ENCODE measurements around the gene LRRTM4.

The LRRTM4 gene

GRCh38 chr2:77007686-77008085 lies 514.5 kb downstream of the LRRTM4 start:
- H3K27me3 ChIP-seq (ENCODE audit: control insufficient read depth in 1 of 2, insufficient read depth in 2 of 2, low read length in 2 of 2): no peaks in the 10 kb centered on the region
- H3K9me3 ChIP-seq (ENCODE audit: control insufficient read depth in 2 of 2, low read length in 2 of 2): no peaks in the 10 kb centered on the region
- no peak overlapping the region for H3K4me3 ChIP-seq (ENCODE audit: low read length in 2 of 2)
- H3K27ac ChIP-seq (ENCODE audit: low read length): no peak overlapping the region
- no peaks in the 10 kb centered on the region for H3K36me3 ChIP-seq (ENCODE audit: control insufficient read depth in 2 of 2, insufficient read depth in 2 of 2, low read length in 2 of 2)
- H3K4me1 ChIP-seq (ENCODE audit: control insufficient read depth, insufficient read depth, low read length): no peaks in the 10 kb centered on the region
- H3K9ac ChIP-seq (ENCODE audit: low read length in 2 of 2): no peak overlapping the region

- H3K36me3 ChIP-seq (ENCODE audit: control insufficient read depth in 2 of 2, insufficient read depth in 2 of 2, low read length in 2 of 2): no peaks in the 10 kb centered on the region
- no peaks in the 10 kb centered on the region for H3K9me3 ChIP-seq (ENCODE audit: control insufficient read depth in 2 of 2, low read length in 2 of 2)
- H3K27me3 ChIP-seq (ENCODE audit: control insufficient read depth in 1 of 2, insufficient read depth in 2 of 2, low read length in 2 of 2): no peaks in the 10 kb centered on the region
- no peak overlapping the region for H3K9ac ChIP-seq (ENCODE audit: low read length in 2 of 2)
- no peak overlapping the region for H3K27ac ChIP-seq (ENCODE audit: low read length)
- H3K4me3 ChIP-seq (ENCODE audit: low read length in 2 of 2): no peak overlapping the region
- no peaks in the 10 kb centered on the region for H3K4me1 ChIP-seq (ENCODE audit: control insufficient read depth, insufficient read depth, low read length)
These were observed 516.7 kb downstream of the LRRTM4 start for GRCh38 chr2:77005522-77005921.

- Histone ChIP-seq H3K36me3 (ENCODE audit: control insufficient read depth in 2 of 2, insufficient read depth in 2 of 2, low read length in 2 of 2) (no peaks in the 10 kb centered on the region), H3K27me3 (ENCODE audit: control insufficient read depth in 1 of 2, insufficient read depth in 2 of 2, low read length in 2 of 2) (no peaks in the 10 kb centered on the region), H3K27ac (ENCODE audit: low read length) (no peak overlapping the region), H3K9me3 (ENCODE audit: control insufficient read depth in 2 of 2, low read length in 2 of 2) (no peaks in the 10 kb centered on the region), H3K9ac (ENCODE audit: low read length in 2 of 2) (no peak overlapping the region), H3K4me1 (ENCODE audit: control insufficient read depth, insufficient read depth, low read length) (no peaks in the 10 kb centered on the region), H3K4me3 (ENCODE audit: low read length in 2 of 2) (no peak overlapping the region)
These were observed 520.3 kb downstream of the LRRTM4 start for GRCh38 chr2:77001895-77002294.

- H3K9ac ChIP-seq (ENCODE audit: low read length in 2 of 2): no peak overlapping the region
- no peaks in the 10 kb centered on the region for H3K36me3 ChIP-seq (ENCODE audit: control insufficient read depth in 2 of 2, insufficient read depth in 2 of 2, low read length in 2 of 2)
- no peaks in the 10 kb centered on the region for H3K9me3 ChIP-seq (ENCODE audit: control insufficient read depth in 2 of 2, low read length in 2 of 2)
- H3K4me1 ChIP-seq (ENCODE audit: control insufficient read depth, insufficient read depth, low read length): no peaks in the 10 kb centered on the region
- no peak overlapping the region for H3K4me3 ChIP-seq (ENCODE audit: low read length in 2 of 2)
- no peak overlapping the region for H3K27ac ChIP-seq (ENCODE audit: low read length)
- H3K27me3 ChIP-seq (ENCODE audit: control insufficient read depth in 1 of 2, insufficient read depth in 2 of 2, low read length in 2 of 2): no peaks in the 10 kb centered on the region
These were observed 523.5 kb downstream of the LRRTM4 start for GRCh38 chr2:76998704-76999103.

- Histone ChIP-seq H3K4me3 (ENCODE audit: low read length in 2 of 2) (no peak overlapping the region), H3K27ac (ENCODE audit: low read length) (no peak overlapping the region), H3K4me1 (ENCODE audit: control insufficient read depth, insufficient read depth, low read length) (no peaks in the 10 kb centered on the region), H3K9me3 (ENCODE audit: control insufficient read depth in 2 of 2, low read length in 2 of 2) (no peaks in the 10 kb centered on the region), H3K36me3 (ENCODE audit: control insufficient read depth in 2 of 2, insufficient read depth in 2 of 2, low read length in 2 of 2) (no peaks in the 10 kb centered on the region), H3K9ac (ENCODE audit: low read length in 2 of 2) (no peak overlapping the region), H3K27me3 (ENCODE audit: control insufficient read depth in 1 of 2, insufficient read depth in 2 of 2, low read length in 2 of 2) (no peaks in the 10 kb centered on the region)
These were observed 524.0 kb downstream of the LRRTM4 start for GRCh38 chr2:76998152-76998551.

- Histone ChIP-seq H3K4me3 (ENCODE audit: low read length in 2 of 2) (no peak overlapping the region), H3K4me1 (ENCODE audit: control insufficient read depth, insufficient read depth, low read length) (no peaks in the 10 kb centered on the region), H3K27me3 (ENCODE audit: control insufficient read depth in 1 of 2, insufficient read depth in 2 of 2, low read length in 2 of 2) (no peaks in the 10 kb centered on the region), H3K36me3 (ENCODE audit: control insufficient read depth in 2 of 2, insufficient read depth in 2 of 2, low read length in 2 of 2) (no peaks in the 10 kb centered on the region), H3K9ac (ENCODE audit: low read length in 2 of 2) (no peak overlapping the region), H3K9me3 (ENCODE audit: control insufficient read depth in 2 of 2, low read length in 2 of 2) (no peaks in the 10 kb centered on the region), H3K27ac (ENCODE audit: low read length) (no peak overlapping the region)
These were observed 524.9 kb downstream of the LRRTM4 start for GRCh38 chr2:76997296-76997695.

GRCh38 chr2:76985387-76986136 lies 536.6 kb downstream of the LRRTM4 start:
- Histone ChIP-seq H3K36me3 (ENCODE audit: control insufficient read depth in 2 of 2, insufficient read depth in 2 of 2, low read length in 2 of 2) (no peaks in the 10 kb centered on the region), H3K9me3 (ENCODE audit: control insufficient read depth in 2 of 2, low read length in 2 of 2) (no peaks in the 10 kb centered on the region), H3K27me3 (ENCODE audit: control insufficient read depth in 1 of 2, insufficient read depth in 2 of 2, low read length in 2 of 2) (no peaks in the 10 kb centered on the region), H3K4me3 (ENCODE audit: low read length in 2 of 2) (no peak overlapping the region), H3K9ac (ENCODE audit: low read length in 2 of 2) (no peak overlapping the region), H3K4me1 (ENCODE audit: control insufficient read depth, insufficient read depth, low read length) (no peaks in the 10 kb centered on the region), H3K27ac (ENCODE audit: low read length) (no peak overlapping the region)

GRCh38 chr2:76984359-76984758 lies 537.8 kb downstream of the LRRTM4 start:
- no peaks in the 10 kb centered on the region for H3K4me1 ChIP-seq (ENCODE audit: control insufficient read depth, insufficient read depth, low read length)
- H3K9me3 ChIP-seq (ENCODE audit: control insufficient read depth in 2 of 2, low read length in 2 of 2): no peaks in the 10 kb centered on the region
- no peak overlapping the region for H3K4me3 ChIP-seq (ENCODE audit: low read length in 2 of 2)

GRCh38 chr2:76980067-76980787 lies 541.9 kb downstream of the LRRTM4 start:
- H3K9ac ChIP-seq (ENCODE audit: low read length in 2 of 2): no peak overlapping the region
- H3K4me3 ChIP-seq (ENCODE audit: low read length in 2 of 2): no peak overlapping the region
- no peak overlapping the region for H3K27ac ChIP-seq (ENCODE audit: low read length)
- H3K36me3 ChIP-seq (ENCODE audit: control insufficient read depth in 2 of 2, insufficient read depth in 2 of 2, low read length in 2 of 2): no peaks in the 10 kb centered on the region
- no peaks in the 10 kb centered on the region for H3K27me3 ChIP-seq (ENCODE audit: control insufficient read depth in 1 of 2, insufficient read depth in 2 of 2, low read length in 2 of 2)
- H3K9me3 ChIP-seq (ENCODE audit: control insufficient read depth in 2 of 2, low read length in 2 of 2): no peaks in the 10 kb centered on the region
- no peaks in the 10 kb centered on the region for H3K4me1 ChIP-seq (ENCODE audit: control insufficient read depth, insufficient read depth, low read length)

More at GRCh38 chr2:76984359-76984758, 537.8 kb downstream of the LRRTM4 start:
- no peak overlapping the region for H3K27ac ChIP-seq (ENCODE audit: low read length)
- H3K9ac ChIP-seq (ENCODE audit: low read length in 2 of 2): no peak overlapping the region
- H3K27me3 ChIP-seq (ENCODE audit: control insufficient read depth in 1 of 2, insufficient read depth in 2 of 2, low read length in 2 of 2): no peaks in the 10 kb centered on the region
- no peaks in the 10 kb centered on the region for H3K36me3 ChIP-seq (ENCODE audit: control insufficient read depth in 2 of 2, insufficient read depth in 2 of 2, low read length in 2 of 2)

- Histone ChIP-seq H3K27me3 (ENCODE audit: control insufficient read depth in 1 of 2, insufficient read depth in 2 of 2, low read length in 2 of 2) (no peaks in the 10 kb centered on the region), H3K36me3 (ENCODE audit: control insufficient read depth in 2 of 2, insufficient read depth in 2 of 2, low read length in 2 of 2) (no peaks in the 10 kb centered on the region), H3K9ac (ENCODE audit: low read length in 2 of 2) (no peak overlapping the region), H3K4me1 (ENCODE audit: control insufficient read depth, insufficient read depth, low read length) (no peaks in the 10 kb centered on the region), H3K27ac (ENCODE audit: low read length) (no peak overlapping the region), H3K4me3 (ENCODE audit: low read length in 2 of 2) (no peak overlapping the region), H3K9me3 (ENCODE audit: control insufficient read depth in 2 of 2, low read length in 2 of 2) (no peaks in the 10 kb centered on the region)
These were observed 544.1 kb downstream of the LRRTM4 start for GRCh38 chr2:76977846-76978727.

Data from stomach smooth muscle (tissue), 2 donors.